Kidney (tissue), 14 donors: ENCODE data around the gene LYPLA2. TPM values are rescaled to one million over a fixed set of nuclear protein-coding genes. Genes with fewer than 3 reads are reported as not detected.
A peak's percentile ranks its signal among the peaks of the same experiment; 100 is the strongest.

Experiments used
- DNase-seq, 5 donors: peaks; one replicate each; pipeline ENCODE4 v3.0.0-alpha.2; 2013 to 2020
- FAIRE-seq: peaks from 2 replicates; lab custom pipeline; 2012; peaks lifted over from hg19 to GRCh38; lab: Jason Lieb, UNC
- H3K27ac ChIP-seq, 2 donors: one replicate each; pipeline ENCODE4 v1.7.0; 2013; ENCODE audit warnings: low read depth in 2 of 2, low read length in 2 of 2, inconsistent platforms in 1 of 2
- H3K27me3 ChIP-seq: one replicate; pipeline ENCODE4 v1.7.1; 2013; ENCODE audit warnings: low read length, inconsistent platforms; ENCODE audit not compliant: control insufficient read depth, insufficient read depth
- H3K36me3 ChIP-seq, 3 donors: one replicate each; pipeline versions ENCODE4 v1.7.0 to v1.7.1; 2013; ENCODE audit warnings: low read length in 3 of 3, control low read depth in 1 of 3, inconsistent platforms in 1 of 3; ENCODE audit not compliant: insufficient read depth in 3 of 3, control insufficient read depth in 2 of 3
- H3K4me1 ChIP-seq, 3 donors: one replicate each; pipeline versions ENCODE4 v1.7.0 to v1.7.1; 2013; ENCODE audit warnings: low read length in 3 of 3, inconsistent platforms in 1 of 3, low read depth in 1 of 3; ENCODE audit not compliant: control insufficient read depth in 2 of 3, insufficient read depth in 2 of 3
- H3K4me3 ChIP-seq, 3 donors: one replicate each; pipeline versions ENCODE4 v1.7.0 to v1.8.1; 2013; ENCODE audit warnings: low read length in 3 of 3, control low read depth in 1 of 3, inconsistent platforms in 1 of 3
- H3K9ac ChIP-seq, 3 donors: one replicate each; pipeline versions ENCODE4 v1.7.0 to v1.7.1; 2013; ENCODE audit warnings: low read length in 3 of 3, control low read depth in 1 of 3, inconsistent platforms in 1 of 3
- H3K9me3 ChIP-seq, 3 donors: one replicate each; pipeline versions ENCODE4 v1.7.0 to v1.7.1; 2013; ENCODE audit warnings: low read length in 3 of 3, control low read depth in 1 of 3, inconsistent platforms in 1 of 3; ENCODE audit not compliant: control insufficient read depth in 2 of 3, insufficient read depth in 1 of 3
- CTCF ChIP-seq: IDR thresholded peaks from 3 replicates; pipeline ENCODE4 v1.5.1; 2012; ENCODE audit warnings: mild to moderate bottlenecking, moderate library complexity, borderline replicate concordance; ENCODE audit not compliant: insufficient read depth; ENCODE audit errors: extremely low read depth
- intact Hi-C: fragments of 100-400 bp; cut with DNase I; formaldehyde crosslinking; loops from one replicate; pipeline ENCODE4 v1.11.1; 2022
- polyA plus RNA-seq: library from polyadenylated mRNA; stranded (reverse); fragments of 350-450 nt; fragmentation: Illumina TruSeq; extraction: RNeasy Lipid Tissue Mini Kit (QIAGEN cat#74804); gene quantifications from one replicate; pipeline ENCODE4 v1.2.3, GENCODE V29; 2014; ENCODE audit warnings: low read depth, low replicate concordance; ENCODE audit not compliant: insufficient read depth
- total RNA-seq: library from RNA; stranded (reverse); fragmentation: NEBNext Ultra II Directional; extraction: Animal tissue kit (Norgen Biotek cat#: 25700); gene quantifications from one replicate; pipeline ENCODE4 v1.2.1, GENCODE V29; 2021
- donor health status: control.
- donor health status: control.
- donor health status: control.
- donor health status: control.
- donor health status: control.
- donor health status: DM: yes; HTN: yes; CAD: no.
- donor health status: Normal renal cell carcinoma (clear cell type).

The LYPLA2 gene
- total and polyA plus RNA-seq, 2 donors from 2014 or later, result 71.3 to 133 TPM

- Histone ChIP-seq H3K9me3 (no peaks in the 10 kb centered on the region), H3K9ac (no peak overlapping the region), H3K36me3 (peaks cover 3 to 23% (median 13%) of the 10 kb centered on the region in 3 donors), H3K27ac (no peak overlapping the region), H3K4me1 (peaks cover 0 to 14% (median 13%) of the 10 kb centered on the region in 3 donors), H3K27me3 (no peaks in the 10 kb centered on the region), H3K4me3 (no peak overlapping the region)
- intact Hi-C loops, result no loop called here
- DNase-seq (no peak), FAIRE-seq (no peak)
- TF ChIP-seq CTCF, result no peak
These were observed 15.3 kb downstream of the LYPLA2 start for GRCh38 chr1:23806280-23806679.

GRCh38 chr1:23807453-23807852 lies 16.5 kb downstream of the LYPLA2 start:
- Histone ChIP-seq H3K27me3 (no peaks in the 10 kb centered on the region), H3K27ac (no peak overlapping the region), H3K4me3 (no peak overlapping the region), H3K9ac (no peak overlapping the region), H3K36me3 (peaks cover 3 to 23% (median 16%) of the 10 kb centered on the region in 3 donors), H3K4me1 (peaks cover 0 to 9% (median 6%) of the 10 kb centered on the region in 3 donors), H3K9me3 (no peaks in the 10 kb centered on the region)
- DNase-seq (no peak), FAIRE-seq (no peak)
- intact Hi-C loops, result no loop called here
- no peak for TF ChIP-seq CTCF

GRCh38 chr1:23809751-23810171 lies 18.8 kb downstream of the LYPLA2 start:
- no peak for FAIRE-seq
- intact Hi-C loops, result no loop called here
- peak; percentile 58 to 85 (median 63) for DNase-seq
- Histone ChIP-seq H3K4me1 (peaks cover 0 to 9% (median 6%) of the 10 kb centered on the region in 3 donors), H3K9me3 (no peaks in the 10 kb centered on the region), H3K9ac (no peak overlapping the region), H3K36me3 (peaks cover 4 to 30% (median 25%) of the 10 kb centered on the region in 3 donors), H3K4me3 (no peak overlapping the region), H3K27me3 (no peaks in the 10 kb centered on the region), H3K27ac (peak overlapping the region; percentile 59 to 67)
- TF ChIP-seq CTCF, result peak; percentile 76
